ENCODE results near the gene NBEA. TPM values are rescaled to one million over a fixed set of nuclear protein-coding genes. Genes with fewer than 3 reads are reported as not detected.

Gene NBEA
- total RNA-seq, 1 experiment from 2014 or later, result 3.3 TPM

DNA sequence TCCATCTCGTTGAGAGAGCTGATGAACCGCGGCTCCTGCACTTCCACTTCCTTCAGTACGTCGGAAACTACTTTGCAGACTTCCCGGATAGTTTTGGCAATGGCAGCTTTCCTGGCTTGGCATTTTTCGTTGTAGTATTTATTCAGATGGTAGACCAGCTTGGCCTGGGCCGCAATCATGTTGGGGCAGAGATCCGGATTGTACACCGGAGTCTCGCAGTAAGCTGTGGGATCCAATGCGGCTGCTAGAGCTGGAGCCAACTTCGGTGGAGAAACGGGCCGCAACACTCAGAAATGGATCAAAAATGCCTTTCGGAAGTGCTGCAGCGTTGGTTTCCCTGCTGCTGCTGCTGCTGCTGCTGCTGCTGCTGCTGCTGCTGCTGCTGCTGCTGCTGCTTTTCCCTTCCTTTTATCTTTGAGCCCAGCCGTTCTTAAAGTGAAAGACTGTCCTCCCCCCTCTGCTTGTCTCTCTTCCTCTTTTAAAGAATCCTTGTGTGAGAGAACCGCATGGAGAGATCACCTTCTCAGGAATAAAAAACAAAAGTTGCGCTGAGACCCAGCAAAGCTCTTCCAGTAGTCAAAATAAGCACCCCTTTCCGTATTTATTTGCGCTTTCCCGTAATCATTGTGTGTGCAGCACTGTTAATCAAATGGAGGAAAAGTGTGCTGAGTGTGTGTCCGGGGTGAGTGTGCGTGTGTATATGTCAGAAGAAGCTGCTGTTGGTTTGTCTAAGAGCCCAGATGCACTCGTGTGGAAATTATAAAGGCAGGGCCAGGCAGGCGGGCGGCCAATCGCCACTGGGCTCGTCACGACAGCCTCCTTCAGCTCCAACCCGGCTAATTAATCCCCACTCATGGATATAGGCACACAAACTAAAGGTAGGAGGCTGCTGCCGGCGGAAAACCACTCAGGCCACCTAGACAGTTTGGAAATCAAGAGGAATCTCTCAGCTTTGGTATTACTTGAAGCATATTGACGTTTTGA is 534.2 kb downstream of the NBEA start, which contains the start of gene MAB21L1:
Gene MAB21L1 (minus strand): TSS at position 730 of the 984 bp plus-strand sequence. CDS start 551 bp downstream, at position 179.
- no peaks in the 10 kb centered on the region for H3K27me3 ChIP-seq (ENCODE audit: control insufficient read depth, insufficient read depth, low read length)
- H3K4me3 ChIP-seq (ENCODE audit: low read depth in 2 of 2, low read length in 2 of 2), result peak within 1 kb of the TSS in 1 of 2 experiments; percentile 39; a peak in 1 of 4 replicates
- intact Hi-C loops (cut with micrococcal nuclease; ENCODE audit: unreplicated experiment), result no loop called here

GRCh38 chr13:35477386-35477946 is 535.4 kb downstream of the NBEA start:
- ATAC-seq (no peak), DNase-seq (ENCODE audit: low read depth, low spot score) (no peak)
- ChIA-PET CTCF (no interaction called here), POLR2A (no interaction called here)
- no peaks in the 10 kb centered on the region for H3K9me3 ChIP-seq (ENCODE audit: control insufficient read depth, insufficient read depth, low read depth, low read length)
- H3K36me3 ChIP-seq (ENCODE audit: control insufficient read depth, insufficient read depth, low read length), result no peaks in the 10 kb centered on the region
- H3K4me3 ChIP-seq (ENCODE audit: low read depth in 2 of 2, low read length in 2 of 2), result peak overlapping the region in 1 of 2 experiments; percentile 31; a peak in 1 of 4 replicates
- H3K4me1 ChIP-seq (ENCODE audit: control insufficient read depth, insufficient read depth, low read length), result no peaks in the 10 kb centered on the region
- TF ChIP-seq, protein P1, sequence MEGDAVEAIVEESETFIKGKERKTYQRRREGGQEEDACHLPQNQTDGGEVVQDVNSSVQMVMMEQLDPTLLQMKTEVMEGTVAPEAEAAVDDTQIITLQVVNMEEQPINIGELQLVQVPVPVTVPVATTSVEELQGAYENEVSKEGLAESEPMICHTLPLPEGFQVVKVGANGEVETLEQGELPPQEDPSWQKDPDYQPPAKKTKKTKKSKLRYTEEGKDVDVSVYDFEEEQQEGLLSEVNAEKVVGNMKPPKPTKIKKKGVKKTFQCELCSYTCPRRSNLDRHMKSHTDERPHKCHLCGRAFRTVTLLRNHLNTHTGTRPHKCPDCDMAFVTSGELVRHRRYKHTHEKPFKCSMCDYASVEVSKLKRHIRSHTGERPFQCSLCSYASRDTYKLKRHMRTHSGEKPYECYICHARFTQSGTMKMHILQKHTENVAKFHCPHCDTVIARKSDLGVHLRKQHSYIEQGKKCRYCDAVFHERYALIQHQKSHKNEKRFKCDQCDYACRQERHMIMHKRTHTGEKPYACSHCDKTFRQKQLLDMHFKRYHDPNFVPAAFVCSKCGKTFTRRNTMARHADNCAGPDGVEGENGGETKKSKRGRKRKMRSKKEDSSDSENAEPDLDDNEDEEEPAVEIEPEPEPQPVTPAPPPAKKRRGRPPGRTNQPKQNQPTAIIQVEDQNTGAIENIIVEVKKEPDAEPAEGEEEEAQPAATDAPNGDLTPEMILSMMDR (IDR thresholded peaks at IDR 0.05), result no peak
- TF ChIP-seq POLR2AphosphoS5 (IDR thresholded peaks at IDR 0.05; ENCODE audit: low read depth, low read length), result no peak
- no peak for TF ChIP-seq SIN3A (IDR thresholded peaks at IDR 0.05; ENCODE audit: borderline replicate concordance, insufficient read depth, low read depth, low read length)
- TF ChIP-seq TCF7L2 (IDR thresholded peaks at IDR 0.05; ENCODE audit: low read depth, low read length), result no peak
- no peak for TF ChIP-seq REST (IDR thresholded peaks at IDR 0.05; ENCODE audit: insufficient read depth in 1 of 2, low read depth in 2 of 2, low read length in 1 of 2)
- intact Hi-C loops (cut with micrococcal nuclease; ENCODE audit: unreplicated experiment), result no loop called here
- in situ Hi-C loops (cut with HindIII; ENCODE audit: low pct_unique_long_range_greater_than_20kb, low sequenced_read_pairs), result no loop called here
- H3K27ac ChIP-seq (ENCODE audit: low read length), result no peak overlapping the region
- no peaks in the 10 kb centered on the region for H3K27me3 ChIP-seq (ENCODE audit: control insufficient read depth, insufficient read depth, low read length)
- BruUV-seq (replicated peaks), result no TSS peak

More for the DNA sequence above, 534.2 kb downstream of the NBEA start, which contains the start of gene MAB21L1:
- no peaks in the 10 kb centered on the region for H3K9me3 ChIP-seq (ENCODE audit: control insufficient read depth, insufficient read depth, low read depth, low read length)
- DNase-seq (ENCODE audit: low read depth, low spot score) (no peak), ATAC-seq (no peak)
- TF ChIP-seq REST (IDR thresholded peaks at IDR 0.05; ENCODE audit: insufficient read depth in 1 of 2, low read depth in 2 of 2, low read length in 1 of 2) (no peak), TCF7L2 (IDR thresholded peaks at IDR 0.05; ENCODE audit: low read depth, low read length) (no peak), POLR2AphosphoS5 (IDR thresholded peaks at IDR 0.05; ENCODE audit: low read depth, low read length) (no peak), SIN3A (IDR thresholded peaks at IDR 0.05; ENCODE audit: borderline replicate concordance, insufficient read depth, low read depth, low read length) (no peak)
- TF ChIP-seq, protein P1 (IDR thresholded peaks at IDR 0.05), result no peak
- no peaks in the 10 kb centered on the region for H3K4me1 ChIP-seq (ENCODE audit: control insufficient read depth, insufficient read depth, low read length)
- no TSS peak for BruUV-seq (replicated peaks)
- ChIA-PET POLR2A (no interaction called here), CTCF (no interaction called here)
- in situ Hi-C loops (cut with HindIII; ENCODE audit: low pct_unique_long_range_greater_than_20kb, low sequenced_read_pairs), result no loop called here
- no peaks in the 10 kb centered on the region for H3K36me3 ChIP-seq (ENCODE audit: control insufficient read depth, insufficient read depth, low read length)
- no peak within 1 kb of the TSS for H3K27ac ChIP-seq (ENCODE audit: low read length)
